Measurements from ENCODE around the gene MAT2B. TPM values are rescaled to one million over a fixed set of nuclear protein-coding genes. Genes with fewer than 3 reads are reported as not detected.

The MAT2B gene
- 100 to 1,000 TPM; 150 to 157 TPM for total RNA-seq
- polyA plus RNA-seq: 100 to 1,000 TPM; 282 to 420 TPM

DNA sequence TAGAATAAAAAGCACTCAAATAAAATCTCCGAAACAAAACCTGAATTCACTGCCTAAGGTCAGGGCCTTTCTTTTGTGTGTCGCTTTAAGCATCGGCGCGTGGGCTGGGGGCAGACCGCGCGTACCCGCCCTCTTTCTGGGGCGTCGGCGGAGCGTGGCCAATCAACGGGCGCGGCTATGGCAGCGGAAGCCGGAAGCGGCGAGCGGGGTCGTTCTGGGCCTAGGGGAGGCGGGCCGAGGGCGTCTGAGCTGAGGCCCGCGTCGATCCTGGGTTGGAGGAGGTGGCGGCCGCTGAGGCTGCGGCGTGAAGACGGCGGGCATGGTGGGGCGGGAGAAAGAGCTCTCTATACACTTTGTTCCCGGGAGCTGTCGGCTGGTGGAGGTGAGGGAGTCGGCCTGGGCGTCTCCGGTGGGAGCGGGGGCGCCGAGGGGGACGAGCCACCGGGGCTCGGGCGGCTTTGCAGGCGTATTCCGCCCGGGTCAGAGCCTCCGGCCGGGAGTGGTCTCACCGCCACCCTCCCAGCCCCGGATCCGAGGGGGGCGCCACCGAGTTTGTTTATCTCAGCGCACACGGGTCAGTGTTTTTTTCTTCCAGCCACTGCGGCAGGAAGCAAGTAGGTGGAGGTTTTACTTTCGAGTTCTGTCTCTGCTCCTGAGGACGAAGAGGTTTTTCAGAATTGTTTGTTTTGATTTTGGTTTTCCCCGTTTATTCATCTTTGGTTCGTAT, at the start of gene MAT2B:
Gene MAT2B, plus strand, starts transcription at position 252 of the 727 bp plus-strand sequence. Its CDS starts 68 bp downstream, at position 320.
- Histone ChIP-seq H3K9me3 (ENCODE audit: control insufficient read depth in 1 of 2, low read length in 2 of 2) (no peaks in the 10 kb centered on the region), H3K4me1 (ENCODE audit: insufficient read depth, low read length) (peaks cover 42% of the 10 kb centered on the region), H3K27me3 (ENCODE audit: insufficient read depth, low read length) (no peaks in the 10 kb centered on the region), H3K36me3 (ENCODE audit: insufficient read depth, low read length) (no peaks in the 10 kb centered on the region), H3K4me3 (ENCODE audit: low read length in 2 of 2) (peak within 1 kb of the TSS; percentile 70 to 75), H3K27ac (ENCODE audit: low read depth, low read length) (peak within 1 kb of the TSS; percentile 90)
- CTCF ChIA-PET (ENCODE audit: partially characterized antibody): interaction anchor here (0.7 to 5.1 kb wide), 13 partner anchors 27 to 88 kb away, joined by 3 to 63 read pairs (median 4); partner anchors contain the start of genes CCNG1, HMMR and NUDCD2
- peak; percentile 95 to 97 (median 95) for DNase-seq
- H3K4me1 Mint-ChIP-seq: peaks cover 30 to 71% (median 45%) of the 10 kb centered on the region in 4 donors
- no peaks in the 10 kb centered on the region for H3K27me3 Mint-ChIP-seq
- H3K4me3 Mint-ChIP-seq: peak within 1 kb of the TSS; percentile 92 to 100 (median 98)
- POLR2A ChIA-PET (ENCODE audit: partially characterized antibody): interaction anchor here (0.6 to 9.9 kb wide), 19 partner anchors 11 to 70 kb away, joined by 3 to 257 read pairs (median 6); partner anchors contain the start of genes CCNG1, HMMR and NUDCD2
- no peaks in the 10 kb centered on the region for H3K9me3 Mint-ChIP-seq
- intact Hi-C loops (cut with micrococcal nuclease): loop anchor here (1.0 kb wide), 2 partner anchors 45 to 68 kb away; partner anchors contain the start of genes CCNG1, HMMR and NUDCD2
- peaks cover 4 to 31% of the 10 kb centered on the region in 2 donors for H3K36me3 Mint-ChIP-seq
- H3K27ac Mint-ChIP-seq: peak within 1 kb of the TSS; percentile 97 to 100 (median 99)

DNA sequence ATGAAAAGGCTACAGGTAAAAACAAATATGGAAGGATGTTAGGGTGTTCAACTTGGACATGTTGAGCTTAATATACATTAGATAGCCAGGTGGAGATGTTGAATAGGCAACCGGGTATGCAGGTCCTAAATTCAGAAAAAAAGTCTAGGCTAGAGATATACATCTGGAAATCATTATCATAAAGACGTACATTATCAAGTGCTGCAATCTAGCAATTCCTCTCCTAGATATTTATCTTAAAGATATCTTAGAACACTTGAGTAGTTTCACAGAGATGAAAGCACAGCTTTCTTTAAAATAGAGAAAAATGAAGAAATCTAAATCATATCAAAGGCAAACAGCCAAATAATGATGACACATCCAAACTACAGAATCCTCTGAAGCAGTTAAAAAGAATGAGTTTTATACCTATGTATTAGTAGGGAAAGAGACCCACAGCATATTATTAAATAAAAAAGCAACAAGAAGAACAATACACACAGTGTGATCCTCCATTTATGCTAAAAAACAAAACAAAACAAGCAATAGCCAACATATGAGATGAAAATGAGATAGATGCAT, 49.3 kb upstream of the MAT2B start:
- intact Hi-C loops (cut with micrococcal nuclease): no loop called here
- H3K27ac Mint-ChIP-seq: peak overlapping the region in 6 of 7 donors; percentile 13 to 77 (median 32)

DNA sequence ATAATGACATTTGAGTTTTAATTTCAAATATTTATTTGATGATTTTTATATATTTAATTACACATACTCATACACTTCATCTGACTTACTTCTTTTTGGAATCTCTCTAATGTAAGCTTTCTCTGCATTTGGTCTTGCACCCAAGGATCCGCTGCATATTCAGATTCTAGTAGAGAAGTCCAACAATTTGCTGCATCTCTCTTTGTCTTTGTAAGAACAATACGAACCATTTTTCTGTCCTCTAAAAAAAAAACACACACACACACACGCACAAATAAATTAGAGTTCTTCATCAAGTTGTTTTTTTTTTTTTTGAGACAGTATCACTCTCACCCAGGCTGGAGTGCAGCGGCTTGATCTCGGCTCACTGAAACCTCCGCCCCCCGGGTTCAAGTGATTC, 48.6 kb upstream of the MAT2B start:
- H3K4me1 ChIP-seq (ENCODE audit: insufficient read depth, low read length): peaks cover 35% of the 10 kb centered on the region
- intact Hi-C loops (cut with micrococcal nuclease): no loop called here
- H3K36me3 ChIP-seq (ENCODE audit: insufficient read depth, low read length): peaks cover 4% of the 10 kb centered on the region
- Mint-ChIP-seq H3K4me3 (peak overlapping the region in 3 of 8 donors; percentile 26 to 42 (median 29)), H3K36me3 (peaks cover 18 to 37% of the 10 kb centered on the region in 2 donors), H3K27me3 (no peaks in the 10 kb centered on the region), H3K9me3 (peaks cover 0 to 5% (median 0%) of the 10 kb centered on the region in 8 donors), H3K27ac (peak overlapping the region in 2 of 7 donors; percentile 7 to 37), H3K4me1 (peaks cover 22 to 56% (median 41%) of the 10 kb centered on the region in 4 donors)
- no peak overlapping the region for H3K27ac ChIP-seq (ENCODE audit: low read depth, low read length)
- ChIA-PET POLR2A (ENCODE audit: partially characterized antibody) (interaction anchor here (1.8 to 7.0 kb wide), 3 partner anchors 12 to 49 kb away, joined by 4 to 257 read pairs (median 147); partner anchors contain the start of genes CCNG1 and MAT2B), CTCF (ENCODE audit: partially characterized antibody) (interaction anchor here (6.4 kb wide), 1 partner anchor 17 kb away, joined by 60 read pairs; the partner anchor contains the start of gene CCNG1)
- H3K4me3 ChIP-seq (ENCODE audit: low read length in 2 of 2): no peak overlapping the region
- no peaks in the 10 kb centered on the region for H3K27me3 ChIP-seq (ENCODE audit: insufficient read depth, low read length)
- DNase-seq: no peak
- no peaks in the 10 kb centered on the region for H3K9me3 ChIP-seq (ENCODE audit: control insufficient read depth in 1 of 2, low read length in 2 of 2)

More for the DNA sequence above, 49.3 kb upstream of the MAT2B start:
- ChIA-PET CTCF (ENCODE audit: partially characterized antibody) (interaction anchor here (6.4 kb wide), 1 partner anchor 16 kb away, joined by 60 read pairs; the partner anchor contains the start of gene CCNG1), POLR2A (ENCODE audit: partially characterized antibody) (interaction anchor here (1.8 to 7.0 kb wide), 2 partner anchors 13 to 15 kb away, joined by 4 to 147 read pairs; partner anchors contain the start of gene CCNG1)
- H3K4me3 ChIP-seq (ENCODE audit: low read length in 2 of 2): no peak overlapping the region
- Mint-ChIP-seq H3K27me3 (no peaks in the 10 kb centered on the region), H3K4me3 (peak overlapping the region in 2 of 8 donors; percentile 39 to 63), H3K9me3 (peaks cover 0 to 5% (median 0%) of the 10 kb centered on the region in 8 donors), H3K36me3 (peaks cover 18 to 39% of the 10 kb centered on the region in 2 donors), H3K4me1 (peaks cover 19 to 49% (median 36%) of the 10 kb centered on the region in 4 donors)
- H3K27me3 ChIP-seq (ENCODE audit: insufficient read depth, low read length): no peaks in the 10 kb centered on the region
- peaks cover 4% of the 10 kb centered on the region for H3K36me3 ChIP-seq (ENCODE audit: insufficient read depth, low read length)
- H3K4me1 ChIP-seq (ENCODE audit: insufficient read depth, low read length): peaks cover 32% of the 10 kb centered on the region
- DNase-seq: no peak
- no peaks in the 10 kb centered on the region for H3K9me3 ChIP-seq (ENCODE audit: control insufficient read depth in 1 of 2, low read length in 2 of 2)
- no peak overlapping the region for H3K27ac ChIP-seq (ENCODE audit: low read depth, low read length)

DNA sequence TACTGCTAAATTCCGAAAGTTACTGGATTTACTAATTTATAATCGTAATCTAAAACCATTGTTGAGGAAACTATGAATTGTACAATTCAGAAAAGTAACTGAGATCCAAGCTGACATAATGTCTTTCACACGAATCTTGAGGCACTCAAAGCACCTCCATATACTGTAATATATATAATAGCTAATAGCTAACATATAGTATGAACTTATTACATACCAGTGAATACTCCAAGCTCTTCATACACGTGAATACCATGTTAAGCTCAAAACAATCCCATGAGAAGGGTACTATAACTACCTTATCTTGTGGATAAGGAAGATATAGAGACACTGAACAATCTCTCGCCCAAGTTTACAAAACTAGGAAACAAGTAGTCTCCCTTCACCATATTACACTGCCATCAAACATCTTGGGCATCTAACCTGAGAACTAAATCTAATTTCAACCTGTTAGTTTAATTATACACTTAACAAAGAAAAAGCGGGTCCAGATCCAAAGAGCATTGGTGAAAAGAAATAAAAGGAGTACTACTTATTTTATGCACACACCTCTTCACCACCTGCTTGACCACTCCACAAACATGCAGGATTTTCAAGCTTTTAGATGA, 46.5 kb upstream of the MAT2B start:
- peak overlapping the region; percentile 98 to 100 (median 99) for H3K27ac Mint-ChIP-seq
- peaks cover 18 to 26% of the 10 kb centered on the region in 2 donors for H3K36me3 Mint-ChIP-seq

DNA sequence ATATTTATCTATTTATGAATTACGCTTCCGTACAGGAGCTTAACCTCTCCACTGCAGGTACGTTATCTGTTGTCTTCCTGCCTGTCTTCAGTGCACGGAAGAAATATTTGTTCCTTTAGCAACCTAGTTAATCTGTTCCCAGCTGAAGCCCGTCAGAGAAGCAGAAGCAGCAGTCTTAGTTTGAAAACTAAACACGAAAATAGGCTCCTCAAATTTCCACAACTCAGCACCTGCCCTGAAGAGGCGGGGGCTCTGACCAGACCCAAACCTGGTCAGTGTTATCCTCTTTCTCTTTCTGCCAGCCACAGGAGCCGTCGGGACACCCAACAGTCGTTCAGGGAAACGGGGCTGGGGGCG, 46.0 kb upstream of the MAT2B start:
- Histone ChIP-seq H3K9me3 (ENCODE audit: control insufficient read depth in 1 of 2, low read length in 2 of 2) (no peaks in the 10 kb centered on the region), H3K36me3 (ENCODE audit: insufficient read depth, low read length) (peaks cover 4% of the 10 kb centered on the region), H3K27ac (ENCODE audit: low read depth, low read length) (peak overlapping the region; percentile 96), H3K4me3 (ENCODE audit: low read length in 2 of 2) (peak overlapping the region; percentile 68 to 99), H3K27me3 (ENCODE audit: insufficient read depth, low read length) (no peaks in the 10 kb centered on the region), H3K4me1 (ENCODE audit: insufficient read depth, low read length) (peaks cover 50% of the 10 kb centered on the region)
- Mint-ChIP-seq H3K27me3 (no peaks in the 10 kb centered on the region), H3K27ac (peak overlapping the region; percentile 98 to 100 (median 99)), H3K4me1 (peaks cover 25 to 64% (median 45%) of the 10 kb centered on the region in 4 donors), H3K36me3 (peaks cover 18 to 25% of the 10 kb centered on the region in 2 donors), H3K9me3 (peaks cover 0 to 5% (median 0%) of the 10 kb centered on the region in 8 donors), H3K4me3 (peak overlapping the region; percentile 94 to 99 (median 96))
- no peak for DNase-seq
- POLR2A ChIA-PET (ENCODE audit: partially characterized antibody): interaction anchor here (1.3 to 7.0 kb wide), 10 partner anchors 10 to 53 kb away, joined by 3 to 257 read pairs (median 7); partner anchors contain the start of genes CCNG1 and MAT2B
- CTCF ChIA-PET (ENCODE audit: partially characterized antibody): interaction anchor here (0.7 to 6.4 kb wide), 11 partner anchors 9 to 51 kb away, joined by 3 to 63 read pairs (median 5); partner anchors contain the start of genes CCNG1 and MAT2B
- intact Hi-C loops (cut with micrococcal nuclease): no loop called here

More for the DNA sequence above, 46.5 kb upstream of the MAT2B start:
- intact Hi-C loops (cut with micrococcal nuclease): no loop called here
- no peak for DNase-seq
- no peaks in the 10 kb centered on the region for H3K9me3 ChIP-seq (ENCODE audit: control insufficient read depth in 1 of 2, low read length in 2 of 2)
- peak overlapping the region; percentile 68 to 99 for H3K4me3 ChIP-seq (ENCODE audit: low read length in 2 of 2)
- peak overlapping the region; percentile 96 for H3K27ac ChIP-seq (ENCODE audit: low read depth, low read length)
- ChIA-PET POLR2A (ENCODE audit: partially characterized antibody) (interaction anchor here (1.3 to 7.0 kb wide), 9 partner anchors 9 to 50 kb away, joined by 3 to 257 read pairs (median 8); partner anchors contain the start of genes CCNG1 and MAT2B), CTCF (ENCODE audit: partially characterized antibody) (interaction anchor here (0.7 to 6.4 kb wide), 11 partner anchors 8 to 50 kb away, joined by 3 to 63 read pairs (median 5); partner anchors contain the start of genes CCNG1 and MAT2B)
- Mint-ChIP-seq H3K27me3 (no peaks in the 10 kb centered on the region), H3K4me1 (peaks cover 25 to 64% (median 45%) of the 10 kb centered on the region in 4 donors), H3K4me3 (peak overlapping the region; percentile 94 to 99 (median 96)), H3K9me3 (peaks cover 0 to 5% (median 0%) of the 10 kb centered on the region in 8 donors)
- no peaks in the 10 kb centered on the region for H3K27me3 ChIP-seq (ENCODE audit: insufficient read depth, low read length)
- peaks cover 4% of the 10 kb centered on the region for H3K36me3 ChIP-seq (ENCODE audit: insufficient read depth, low read length)
- H3K4me1 ChIP-seq (ENCODE audit: insufficient read depth, low read length): peaks cover 50% of the 10 kb centered on the region

DNA sequence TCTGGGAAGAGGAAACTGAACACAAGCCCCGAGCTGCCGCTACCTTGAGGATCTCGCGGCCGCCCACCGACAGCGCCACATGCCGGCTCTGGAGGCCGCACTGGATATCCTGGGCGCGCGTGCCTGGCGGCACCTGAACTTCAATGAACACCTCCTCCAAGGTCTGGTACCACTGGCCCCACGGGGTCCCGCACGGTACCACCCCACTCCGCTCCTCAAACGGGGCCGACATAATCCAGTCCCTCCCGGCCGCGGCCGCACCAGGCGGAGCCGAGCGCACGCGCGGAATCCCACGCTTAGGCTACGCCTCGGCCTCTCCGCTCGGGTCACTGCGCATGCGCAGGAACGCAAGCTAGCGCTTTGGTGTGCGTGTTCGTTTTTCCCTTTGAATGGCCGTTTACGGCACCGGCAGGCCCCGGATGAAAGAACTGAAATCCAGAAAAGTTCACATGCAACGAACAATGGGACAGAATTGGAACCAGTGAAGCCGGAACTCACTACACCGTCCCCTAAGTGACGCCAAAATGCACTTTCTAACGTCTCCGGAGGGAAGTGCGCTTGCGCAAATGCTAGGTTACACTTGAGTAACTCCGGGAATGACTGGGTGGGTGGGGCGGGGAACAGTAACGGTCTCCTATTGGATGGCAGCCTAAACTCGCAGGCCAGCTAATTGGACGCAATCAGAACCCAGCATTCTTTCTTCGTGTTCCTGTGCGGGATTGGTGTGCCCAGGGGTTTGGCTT, 45.4 kb upstream of the MAT2B start, which contains the start of gene NUDCD2:
Gene NUDCD2, minus strand, starts transcription at position 284 of the 743 bp plus-strand sequence. Its CDS starts 52 bp downstream, at position 232.
- Mint-ChIP-seq H3K4me1 (peaks cover 25 to 62% (median 44%) of the 10 kb centered on the region in 4 donors), H3K9me3 (peaks cover 0 to 5% (median 0%) of the 10 kb centered on the region in 8 donors), H3K4me3 (peak within 1 kb of the TSS; percentile 94 to 99 (median 96)), H3K27me3 (no peaks in the 10 kb centered on the region), H3K36me3 (peaks cover 14 to 19% of the 10 kb centered on the region in 2 donors), H3K27ac (peak within 1 kb of the TSS; percentile 98 to 100 (median 99))
- Histone ChIP-seq H3K9me3 (ENCODE audit: control insufficient read depth in 1 of 2, low read length in 2 of 2) (no peaks in the 10 kb centered on the region), H3K27me3 (ENCODE audit: insufficient read depth, low read length) (no peaks in the 10 kb centered on the region), H3K36me3 (ENCODE audit: insufficient read depth, low read length) (peaks cover 4% of the 10 kb centered on the region), H3K4me1 (ENCODE audit: insufficient read depth, low read length) (peaks cover 50% of the 10 kb centered on the region), H3K4me3 (ENCODE audit: low read length in 2 of 2) (peak within 1 kb of the TSS; percentile 68 to 99), H3K27ac (ENCODE audit: low read depth, low read length) (peak within 1 kb of the TSS; percentile 96)
- intact Hi-C loops (cut with micrococcal nuclease): loop anchor here (1.0 kb wide), 2 partner anchors 23 to 45 kb away; partner anchors contain the start of genes CCNG1 and MAT2B
- peak; percentile 97 to 99 (median 98) for DNase-seq
- POLR2A ChIA-PET (ENCODE audit: partially characterized antibody): interaction anchor here (0.6 to 7.0 kb wide), 12 partner anchors 8 to 62 kb away, joined by 3 to 257 read pairs (median 6); partner anchors contain the start of genes CCNG1 and MAT2B
- CTCF ChIA-PET (ENCODE audit: partially characterized antibody): interaction anchor here (0.7 to 6.4 kb wide), 13 partner anchors 8 to 52 kb away, joined by 3 to 63 read pairs (median 4); partner anchors contain the start of genes CCNG1 and MAT2B
